ENCODE results near the gene ALDH1L1. TPM values are rescaled to one million over a fixed set of nuclear protein-coding genes. Genes with fewer than 3 reads are reported as not detected.

The ALDH1L1 gene
- total and polyA plus RNA-seq, 2 experiments from 2014 or later, result 1.0 to 1.3 TPM

DNA sequence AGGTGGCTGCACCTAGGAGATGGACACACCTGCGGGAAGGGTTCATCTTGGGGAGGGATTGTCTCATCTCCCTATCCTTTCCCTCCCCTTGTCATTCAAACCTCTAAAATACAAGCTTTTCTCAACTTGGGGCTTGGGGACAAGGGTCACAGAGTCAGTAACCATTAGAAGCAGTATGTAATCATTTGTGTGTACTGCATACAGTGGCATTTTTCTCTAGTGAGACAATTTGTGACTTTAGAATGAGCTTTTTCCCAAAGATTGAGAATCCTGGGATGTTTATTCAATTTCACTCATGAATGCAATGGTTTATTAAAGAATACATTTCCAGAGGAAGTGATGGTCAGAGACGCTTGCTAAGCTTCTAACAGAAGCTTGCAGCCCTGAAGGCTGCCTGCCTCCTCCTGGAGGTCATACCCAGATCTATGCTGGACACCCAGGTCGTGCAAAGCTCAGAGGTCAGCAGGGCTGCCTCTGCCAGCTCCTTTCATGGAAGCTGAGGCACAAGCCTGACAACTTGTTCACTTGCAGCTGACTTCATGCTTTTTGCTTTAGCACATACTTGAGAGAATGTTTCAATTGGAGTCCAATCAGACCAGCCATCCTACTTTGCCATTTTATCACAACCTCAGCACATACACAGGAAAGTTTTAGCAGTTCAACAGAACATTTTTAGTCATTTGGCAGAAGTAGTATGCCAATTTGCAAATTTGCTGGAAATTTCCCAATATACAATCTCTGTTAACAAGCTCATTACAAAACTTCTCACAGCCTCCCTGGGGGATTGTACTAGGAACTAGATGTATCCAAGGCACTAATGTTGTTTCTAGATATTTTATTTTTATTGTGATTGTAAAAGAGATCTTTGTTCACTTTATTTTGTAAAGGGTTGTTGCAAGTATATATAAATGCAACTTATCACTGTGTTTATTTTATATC is 25.6 kb upstream of the ALDH1L1 start:
- Histone ChIP-seq H3K4me3 (no peak overlapping the region), H3K9me2 (ENCODE audit: insufficient read depth) (peaks cover 16% of the 10 kb centered on the region), H3K4me2 (no peak overlapping the region), H3K27ac (ENCODE audit: low read depth) (no peak overlapping the region), H3K27me3 (ENCODE audit: insufficient read depth) (no peaks in the 10 kb centered on the region), H2AFZ (no peak overlapping the region), H3K4me1 (ENCODE audit: insufficient read depth) (no peaks in the 10 kb centered on the region), H3K36me3 (ENCODE audit: insufficient read depth) (no peaks in the 10 kb centered on the region), H3K79me2 (replicated peaks; ENCODE audit: insufficient read depth) (no peaks in the 10 kb centered on the region), H3F3A (replicated peaks; ENCODE audit: low read depth) (no peaks in the 10 kb centered on the region), H4K20me1 (replicated peaks; ENCODE audit: insufficient read depth) (no peaks in the 10 kb centered on the region)
- no peak for ATAC-seq
- TF ChIP-seq ZNF331 (CRISPR knock-in tag; IDR thresholded peaks at IDR 0.05; ENCODE audit: low read depth) (no peak), STAT1 (IDR thresholded peaks at IDR 0.05; ENCODE audit: unreplicated experiment) (no peak), JUNB (IDR thresholded peaks at IDR 0.05; ENCODE audit: unreplicated experiment) (no peak), ZNF114 (CRISPR knock-in tag; IDR thresholded peaks at IDR 0.05) (no peak), POLR2AphosphoS5 (IDR thresholded peaks at IDR 0.05; ENCODE audit: low read depth) (no peak), CREB1 (CRISPR knock-in tag; IDR thresholded peaks at IDR 0.05; ENCODE audit: low read depth) (no peak), NANOG (IDR thresholded peaks at IDR 0.05; ENCODE audit: borderline replicate concordance) (no peak), REST (IDR thresholded peaks at IDR 0.05; ENCODE audit: unreplicated experiment) (no peak), EZH2phosphoT487 (IDR thresholded peaks at IDR 0.05; ENCODE audit: unreplicated experiment) (no peak), EZH2 (IDR thresholded peaks at IDR 0.05; ENCODE audit: low read depth, unreplicated experiment) (no peak)
- TF ChIP-seq, protein P1, sequence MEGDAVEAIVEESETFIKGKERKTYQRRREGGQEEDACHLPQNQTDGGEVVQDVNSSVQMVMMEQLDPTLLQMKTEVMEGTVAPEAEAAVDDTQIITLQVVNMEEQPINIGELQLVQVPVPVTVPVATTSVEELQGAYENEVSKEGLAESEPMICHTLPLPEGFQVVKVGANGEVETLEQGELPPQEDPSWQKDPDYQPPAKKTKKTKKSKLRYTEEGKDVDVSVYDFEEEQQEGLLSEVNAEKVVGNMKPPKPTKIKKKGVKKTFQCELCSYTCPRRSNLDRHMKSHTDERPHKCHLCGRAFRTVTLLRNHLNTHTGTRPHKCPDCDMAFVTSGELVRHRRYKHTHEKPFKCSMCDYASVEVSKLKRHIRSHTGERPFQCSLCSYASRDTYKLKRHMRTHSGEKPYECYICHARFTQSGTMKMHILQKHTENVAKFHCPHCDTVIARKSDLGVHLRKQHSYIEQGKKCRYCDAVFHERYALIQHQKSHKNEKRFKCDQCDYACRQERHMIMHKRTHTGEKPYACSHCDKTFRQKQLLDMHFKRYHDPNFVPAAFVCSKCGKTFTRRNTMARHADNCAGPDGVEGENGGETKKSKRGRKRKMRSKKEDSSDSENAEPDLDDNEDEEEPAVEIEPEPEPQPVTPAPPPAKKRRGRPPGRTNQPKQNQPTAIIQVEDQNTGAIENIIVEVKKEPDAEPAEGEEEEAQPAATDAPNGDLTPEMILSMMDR (conservative IDR thresholded peaks at IDR 0.05; ENCODE audit: low read depth in 2 of 2), result no peak
- TF ChIP-seq, protein P2, sequence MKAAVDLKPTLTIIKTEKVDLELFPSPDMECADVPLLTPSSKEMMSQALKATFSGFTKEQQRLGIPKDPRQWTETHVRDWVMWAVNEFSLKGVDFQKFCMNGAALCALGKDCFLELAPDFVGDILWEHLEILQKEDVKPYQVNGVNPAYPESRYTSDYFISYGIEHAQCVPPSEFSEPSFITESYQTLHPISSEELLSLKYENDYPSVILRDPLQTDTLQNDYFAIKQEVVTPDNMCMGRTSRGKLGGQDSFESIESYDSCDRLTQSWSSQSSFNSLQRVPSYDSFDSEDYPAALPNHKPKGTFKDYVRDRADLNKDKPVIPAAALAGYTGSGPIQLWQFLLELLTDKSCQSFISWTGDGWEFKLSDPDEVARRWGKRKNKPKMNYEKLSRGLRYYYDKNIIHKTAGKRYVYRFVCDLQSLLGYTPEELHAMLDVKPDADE (IDR thresholded peaks at IDR 0.05), result no peak
- TF ChIP-seq, protein P3, sequence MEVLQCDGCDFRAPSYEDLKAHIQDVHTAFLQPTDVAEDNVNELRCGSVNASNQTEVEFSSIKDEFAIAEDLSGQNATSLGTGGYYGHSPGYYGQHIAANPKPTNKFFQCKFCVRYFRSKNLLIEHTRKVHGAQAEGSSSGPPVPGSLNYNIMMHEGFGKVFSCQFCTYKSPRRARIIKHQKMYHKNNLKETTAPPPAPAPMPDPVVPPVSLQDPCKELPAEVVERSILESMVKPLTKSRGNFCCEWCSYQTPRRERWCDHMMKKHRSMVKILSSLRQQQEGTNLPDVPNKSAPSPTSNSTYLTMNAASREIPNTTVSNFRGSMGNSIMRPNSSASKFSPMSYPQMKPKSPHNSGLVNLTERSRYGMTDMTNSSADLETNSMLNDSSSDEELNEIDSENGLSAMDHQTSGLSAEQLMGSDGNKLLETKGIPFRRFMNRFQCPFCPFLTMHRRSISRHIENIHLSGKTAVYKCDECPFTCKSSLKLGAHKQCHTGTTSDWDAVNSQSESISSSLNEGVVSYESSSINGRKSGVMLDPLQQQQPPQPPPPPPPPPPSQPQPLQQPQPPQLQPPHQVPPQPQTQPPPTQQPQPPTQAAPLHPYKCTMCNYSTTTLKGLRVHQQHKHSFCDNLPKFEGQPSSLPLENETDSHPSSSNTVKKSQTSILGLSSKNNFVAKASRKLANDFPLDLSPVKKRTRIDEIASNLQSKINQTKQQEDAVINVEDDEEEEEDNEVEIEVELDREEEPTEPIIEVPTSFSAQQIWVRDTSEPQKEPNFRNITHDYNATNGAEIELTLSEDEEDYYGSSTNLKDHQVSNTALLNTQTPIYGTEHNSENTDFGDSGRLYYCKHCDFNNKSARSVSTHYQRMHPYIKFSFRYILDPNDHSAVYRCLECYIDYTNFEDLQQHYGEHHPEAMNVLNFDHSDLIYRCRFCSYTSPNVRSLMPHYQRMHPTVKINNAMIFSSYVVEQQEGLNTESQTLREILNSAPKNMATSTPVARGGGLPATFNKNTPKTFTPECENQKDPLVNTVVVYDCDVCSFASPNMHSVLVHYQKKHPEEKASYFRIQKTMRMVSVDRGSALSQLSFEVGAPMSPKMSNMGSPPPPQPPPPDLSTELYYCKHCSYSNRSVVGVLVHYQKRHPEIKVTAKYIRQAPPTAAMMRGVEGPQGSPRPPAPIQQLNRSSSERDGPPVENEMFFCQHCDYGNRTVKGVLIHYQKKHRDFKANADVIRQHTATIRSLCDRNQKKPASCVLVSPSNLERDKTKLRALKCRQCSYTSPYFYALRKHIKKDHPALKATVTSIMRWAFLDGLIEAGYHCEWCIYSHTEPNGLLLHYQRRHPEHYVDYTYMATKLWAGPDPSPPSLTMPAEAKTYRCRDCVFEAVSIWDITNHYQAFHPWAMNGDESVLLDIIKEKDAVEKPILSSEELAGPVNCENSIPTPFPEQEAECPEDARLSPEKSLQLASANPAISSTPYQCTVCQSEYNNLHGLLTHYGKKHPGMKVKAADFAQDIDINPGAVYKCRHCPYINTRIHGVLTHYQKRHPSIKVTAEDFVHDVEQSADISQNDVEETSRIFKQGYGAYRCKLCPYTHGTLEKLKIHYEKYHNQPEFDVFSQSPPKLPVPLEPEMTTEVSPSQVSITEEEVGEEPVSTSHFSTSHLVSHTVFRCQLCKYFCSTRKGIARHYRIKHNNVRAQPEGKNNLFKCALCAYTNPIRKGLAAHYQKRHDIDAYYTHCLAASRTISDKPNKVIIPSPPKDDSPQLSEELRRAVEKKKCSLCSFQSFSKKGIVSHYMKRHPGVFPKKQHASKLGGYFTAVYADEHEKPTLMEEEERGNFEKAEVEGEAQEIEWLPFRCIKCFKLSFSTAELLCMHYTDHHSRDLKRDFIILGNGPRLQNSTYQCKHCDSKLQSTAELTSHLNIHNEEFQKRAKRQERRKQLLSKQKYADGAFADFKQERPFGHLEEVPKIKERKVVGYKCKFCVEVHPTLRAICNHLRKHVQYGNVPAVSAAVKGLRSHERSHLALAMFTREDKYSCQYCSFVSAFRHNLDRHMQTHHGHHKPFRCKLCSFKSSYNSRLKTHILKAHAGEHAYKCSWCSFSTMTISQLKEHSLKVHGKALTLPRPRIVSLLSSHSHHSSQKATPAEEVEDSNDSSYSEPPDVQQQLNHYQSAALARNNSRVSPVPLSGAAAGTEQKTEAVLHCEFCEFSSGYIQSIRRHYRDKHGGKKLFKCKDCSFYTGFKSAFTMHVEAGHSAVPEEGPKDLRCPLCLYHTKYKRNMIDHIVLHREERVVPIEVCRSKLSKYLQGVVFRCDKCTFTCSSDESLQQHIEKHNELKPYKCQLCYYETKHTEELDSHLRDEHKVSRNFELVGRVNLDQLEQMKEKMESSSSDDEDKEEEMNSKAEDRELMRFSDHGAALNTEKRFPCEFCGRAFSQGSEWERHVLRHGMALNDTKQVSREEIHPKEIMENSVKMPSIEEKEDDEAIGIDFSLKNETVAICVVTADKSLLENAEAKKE (CRISPR knock-in tag; IDR thresholded peaks at IDR 0.05), result no peak
- DNase-seq (ENCODE audit: low spot score), result no peak
- Mint-ChIP-seq H3K9me3 (peaks cover 2% of the 10 kb centered on the region; the same call in 2 of the 3 replicates), H3K4me3 (no peak overlapping the region), H3K27ac (no peak overlapping the region), H3K4me1 (peaks cover 9% of the 10 kb centered on the region), H3K36me3 (ENCODE audit: low read depth) (no peaks in the 10 kb centered on the region; the same call in 2 of the 3 replicates), H3K27me3 (ENCODE audit: insufficient read depth, low read depth, poor library complexity) (peaks cover 3% of the 10 kb centered on the region)
